Neural cell (in vitro differentiated cells): ENCODE results near the gene OXNAD1. TPM values are rescaled to one million over a fixed set of nuclear protein-coding genes. Genes with fewer than 3 reads are reported as not detected.

Source experiments
- H2AFZ ChIP-seq: fragments of 200-600, 300-800 bp; sonication (generic), shearing (Covaris generic); 2 replicates; pipeline ENCODE4 v1.6.0; 2014; ENCODE audit warnings: low read depth, mild to moderate bottlenecking, antibody characterized with exemption, low read length, moderate library complexity
- H3F3A ChIP-seq: fragments of 200-600 bp; shearing (Covaris generic); 2 replicates; pipeline ENCODE4 v1.6.1; 2016; ENCODE audit warnings: mild to moderate bottlenecking, moderate library complexity, mixed read lengths, antibody characterized with exemption, low read length; ENCODE audit not compliant: insufficient read depth, poor library complexity, severe bottlenecking
- H3K27ac ChIP-seq: fragments of 200-600, 300-800 bp; sonication (generic), shearing (Covaris generic); 2 replicates; pipeline ENCODE4 v1.5.1; 2014; ENCODE audit warnings: mild to moderate bottlenecking, low read length, moderate library complexity
- H3K27me3 ChIP-seq: fragments of 300-800, 200-600 bp; sonication (generic), shearing (Covaris generic); 2 replicates; pipeline ENCODE4 v1.6.0; 2014; ENCODE audit warnings: mild to moderate bottlenecking, low read depth, low read length, moderate library complexity; ENCODE audit not compliant: insufficient read depth
- H3K36me3 ChIP-seq: fragments of 300-800, 200-600 bp; sonication (generic), shearing (Covaris generic); 2 replicates; pipeline ENCODE4 v1.5.1; 2014; ENCODE audit warnings: mild to moderate bottlenecking, antibody characterized with exemption, low read length, moderate library complexity; ENCODE audit not compliant: insufficient read depth
- H3K4me2 ChIP-seq: fragments of 300-800, 200-600 bp; sonication (generic), shearing (Covaris generic); 2 replicates; pipeline ENCODE4 v1.6.0; 2014; ENCODE audit warnings: mild to moderate bottlenecking, low read length
- H3K4me3 ChIP-seq: fragments of 300-800, 200-600 bp; sonication (generic), shearing (Covaris generic); 2 replicates; pipeline ENCODE4 v1.5.1; 2014; ENCODE audit warnings: mild to moderate bottlenecking, low read length, moderate library complexity
- H3K79me2 ChIP-seq: fragments of 200-600 bp; shearing (Covaris generic); replicated peaks from 2 replicates; pipeline ENCODE4 v1.6.0; 2014; ENCODE audit warnings: mild to moderate bottlenecking, low read length, moderate library complexity; ENCODE audit not compliant: insufficient read depth
- H3K9ac ChIP-seq: fragments of 300-800, 200-600 bp; sonication (generic), shearing (Covaris generic); 2 replicates; pipeline ENCODE4 v1.6.1; 2016; ENCODE audit warnings: mild to moderate bottlenecking, low read length, mixed read lengths
- H3K9me2 ChIP-seq: fragments of 200-600 bp; shearing (Covaris generic); 2 replicates; pipeline ENCODE4 v1.6.1; 2016; ENCODE audit warnings: mild to moderate bottlenecking, low read length, mixed read lengths; ENCODE audit not compliant: insufficient read depth
- H3K9me3 ChIP-seq: fragments of 200-600, 300-800 bp; sonication (generic), shearing (Covaris generic); 2 replicates; pipeline ENCODE4 v1.6.1; 2016; ENCODE audit warnings: mild to moderate bottlenecking, mixed run types, low read length, moderate library complexity, mixed read lengths
- H4K20me1 ChIP-seq: fragments of 200-600 bp; shearing (Covaris generic); 2 replicates; pipeline ENCODE4 v1.6.1; 2016; ENCODE audit warnings: mild to moderate bottlenecking, mixed run types; ENCODE audit not compliant: insufficient read depth
- CTCF ChIP-seq: fragments of 450-650 bp; IDR thresholded peaks from 2 replicates; pipeline ENCODE4 v1.5.1; 2014; ENCODE audit warnings: antibody characterized with exemption, mild to moderate bottlenecking, moderate library complexity; ENCODE audit not compliant: poor library complexity, severe bottlenecking
- EP300 ChIP-seq: fragments of 450-650 bp; conservative IDR thresholded peaks from 2 replicates; pipeline ENCODE4 v1.6.1; 2014; ENCODE audit warnings: antibody characterized with exemption, mild to moderate bottlenecking, moderate library complexity; ENCODE audit not compliant: poor library complexity, severe bottlenecking
- EZH2 ChIP-seq: fragments of 200-600, 300-800 bp; shearing (Covaris generic), sonication (generic); IDR thresholded peaks from 2 replicates; pipeline ENCODE4 v1.6.1; 2014; ENCODE audit warnings: antibody characterized with exemption, low read length, borderline replicate concordance, mild to moderate bottlenecking; ENCODE audit not compliant: insufficient read depth, poor library complexity, severe bottlenecking
- MXI1 ChIP-seq: fragments of 450-650 bp; conservative IDR thresholded peaks from 2 replicates; pipeline ENCODE4 v1.6.1; 2014; ENCODE audit warnings: antibody characterized with exemption, mild to moderate bottlenecking; ENCODE audit not compliant: poor library complexity, severe bottlenecking
- POLR2AphosphoS5 ChIP-seq: IDR thresholded peaks from 2 replicates; pipeline ENCODE4 v1.6.1; 2012
- RAD21 ChIP-seq: fragments of 450-650 bp; conservative IDR thresholded peaks from 2 replicates; pipeline ENCODE4 v1.6.1; 2014; ENCODE audit warnings: antibody characterized with exemption, mild to moderate bottlenecking, moderate library complexity
- SMC3 ChIP-seq: fragments of 450-650 bp; conservative IDR thresholded peaks from 2 replicates; pipeline ENCODE4 v1.6.1; 2014; ENCODE audit warnings: antibody characterized with exemption, mild to moderate bottlenecking, moderate library complexity; ENCODE audit not compliant: poor library complexity
- TAF1 ChIP-seq: IDR thresholded peaks from 2 replicates; pipeline ENCODE4 v1.6.1; 2012; ENCODE audit warnings: low read depth
- polyA plus RNA-seq: library from polyadenylated mRNA; depleted of rRNA; stranded (reverse); fragments of >200 nt; gene quantifications from 2 replicates; pipeline ENCODE4 v1.2.3, GENCODE V29; 2014
- TF ChIP-seq, protein P1 (sequence below): IDR thresholded peaks from 2 replicates; pipeline ENCODE4 v1.6.1; 2012; ENCODE audit warnings: borderline replicate concordance

OXNAD1 gene
- polyA plus RNA-seq, 1 donor from 2014 or later = 16.4 TPM

DNA sequence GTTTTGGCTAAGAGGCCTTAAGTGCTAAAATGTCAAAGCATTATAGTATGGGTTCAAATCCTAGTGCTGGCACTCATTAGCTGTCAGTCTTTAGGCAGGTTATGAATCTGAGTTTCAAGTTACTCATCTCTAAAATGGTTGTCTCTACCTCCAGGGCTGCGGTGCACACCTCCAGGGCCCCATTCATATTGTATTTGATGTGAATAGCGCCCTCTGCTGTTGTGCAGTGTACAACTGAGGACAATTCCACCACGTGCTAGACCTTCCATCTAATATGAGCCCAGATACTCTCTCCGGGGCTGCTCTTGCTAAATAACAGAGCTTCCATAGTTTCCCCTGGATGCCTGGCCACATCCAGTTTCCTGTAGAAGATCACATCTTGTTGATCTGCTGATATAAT lies 54.3 kb downstream of the OXNAD1 start:
- TF ChIP-seq EP300 = no peak
- TF ChIP-seq, protein P1, sequence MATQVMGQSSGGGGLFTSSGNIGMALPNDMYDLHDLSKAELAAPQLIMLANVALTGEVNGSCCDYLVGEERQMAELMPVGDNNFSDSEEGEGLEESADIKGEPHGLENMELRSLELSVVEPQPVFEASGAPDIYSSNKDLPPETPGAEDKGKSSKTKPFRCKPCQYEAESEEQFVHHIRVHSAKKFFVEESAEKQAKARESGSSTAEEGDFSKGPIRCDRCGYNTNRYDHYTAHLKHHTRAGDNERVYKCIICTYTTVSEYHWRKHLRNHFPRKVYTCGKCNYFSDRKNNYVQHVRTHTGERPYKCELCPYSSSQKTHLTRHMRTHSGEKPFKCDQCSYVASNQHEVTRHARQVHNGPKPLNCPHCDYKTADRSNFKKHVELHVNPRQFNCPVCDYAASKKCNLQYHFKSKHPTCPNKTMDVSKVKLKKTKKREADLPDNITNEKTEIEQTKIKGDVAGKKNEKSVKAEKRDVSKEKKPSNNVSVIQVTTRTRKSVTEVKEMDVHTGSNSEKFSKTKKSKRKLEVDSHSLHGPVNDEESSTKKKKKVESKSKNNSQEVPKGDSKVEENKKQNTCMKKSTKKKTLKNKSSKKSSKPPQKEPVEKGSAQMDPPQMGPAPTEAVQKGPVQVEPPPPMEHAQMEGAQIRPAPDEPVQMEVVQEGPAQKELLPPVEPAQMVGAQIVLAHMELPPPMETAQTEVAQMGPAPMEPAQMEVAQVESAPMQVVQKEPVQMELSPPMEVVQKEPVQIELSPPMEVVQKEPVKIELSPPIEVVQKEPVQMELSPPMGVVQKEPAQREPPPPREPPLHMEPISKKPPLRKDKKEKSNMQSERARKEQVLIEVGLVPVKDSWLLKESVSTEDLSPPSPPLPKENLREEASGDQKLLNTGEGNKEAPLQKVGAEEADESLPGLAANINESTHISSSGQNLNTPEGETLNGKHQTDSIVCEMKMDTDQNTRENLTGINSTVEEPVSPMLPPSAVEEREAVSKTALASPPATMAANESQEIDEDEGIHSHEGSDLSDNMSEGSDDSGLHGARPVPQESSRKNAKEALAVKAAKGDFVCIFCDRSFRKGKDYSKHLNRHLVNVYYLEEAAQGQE = no peak
- TF ChIP-seq TAF1 = no peak
- TF ChIP-seq RAD21 = no peak
- no peak for TF ChIP-seq EZH2
- no peak for TF ChIP-seq SMC3
- no peak for TF ChIP-seq MXI1
- H3K9me3 ChIP-seq = no peaks in the 10 kb centered on the region
- H3K9me2 ChIP-seq = no peaks in the 10 kb centered on the region
- no peak overlapping the region for H3K9ac ChIP-seq
- no peaks in the 10 kb centered on the region for H3K36me3 ChIP-seq
- no peaks in the 10 kb centered on the region for H3K27me3 ChIP-seq
- H3K4me2 ChIP-seq = no peak overlapping the region
- H4K20me1 ChIP-seq = no peaks in the 10 kb centered on the region
- H2AFZ ChIP-seq = no peak overlapping the region
- no peaks in the 10 kb centered on the region for H3K79me2 ChIP-seq
- H3K4me3 ChIP-seq = no peak overlapping the region
- H3K27ac ChIP-seq = no peak overlapping the region
- H3F3A ChIP-seq = no peaks in the 10 kb centered on the region

DNA sequence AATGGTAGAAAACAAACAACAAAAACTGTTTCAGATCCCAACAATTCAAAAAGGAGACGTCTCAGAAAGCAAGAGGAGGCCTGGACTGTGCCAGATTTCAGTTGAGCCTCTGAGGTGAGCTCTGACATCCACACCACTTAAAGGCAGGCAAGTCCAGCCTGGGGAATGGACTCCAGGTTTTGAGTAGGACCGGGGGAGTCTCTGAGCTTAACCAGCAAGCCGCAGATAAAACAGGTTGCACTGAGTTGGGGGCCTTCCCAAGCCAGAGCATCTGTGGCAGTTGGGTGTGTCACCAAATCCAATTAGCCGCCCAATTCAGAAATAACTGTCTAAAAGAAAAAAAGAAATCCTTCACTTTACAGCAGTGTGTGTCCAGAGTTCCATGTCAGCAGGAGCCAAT lies 54.7 kb downstream of the OXNAD1 start:
- Histone ChIP-seq H3K27ac (no peak overlapping the region), H3K36me3 (no peaks in the 10 kb centered on the region), H3K4me2 (no peak overlapping the region), H3K9me2 (no peaks in the 10 kb centered on the region), H3F3A (no peaks in the 10 kb centered on the region), H3K4me3 (no peak overlapping the region), H3K27me3 (no peaks in the 10 kb centered on the region), H3K79me2 (no peaks in the 10 kb centered on the region), H3K9ac (no peak overlapping the region), H3K9me3 (no peaks in the 10 kb centered on the region), H4K20me1 (no peaks in the 10 kb centered on the region), H2AFZ (no peak overlapping the region)
- TF ChIP-seq EP300 = no peak
- TF ChIP-seq POLR2AphosphoS5 = no peak
- no peak for TF ChIP-seq RAD21
- no peak for TF ChIP-seq MXI1
- TF ChIP-seq TAF1 = no peak
- TF ChIP-seq CTCF = no peak
- TF ChIP-seq SMC3 = no peak
- TF ChIP-seq, protein P1 = no peak
- no peak for TF ChIP-seq EZH2
